WTC11 (cell line): ENCODE results near the gene DTWD2. TPM values are rescaled to one million over a fixed set of nuclear protein-coding genes. Genes with fewer than 3 reads are reported as not detected.

Source experiments
- ATAC-seq: fragments of 200-7000 bp; cut with Tn5 transposase; 2 replicates; pipeline ENCODE4 v1.10.0; 2021; ENCODE audit warnings: mild to moderate bottlenecking, moderate library complexity
- CTCF ChIA-PET: fragments of 300-600 bp; sonication (Branson Sonifier 250); formaldehyde crosslinking; loops from one replicate; lab custom pipeline; 2021; ENCODE audit warnings: antibody characterized with exemption; lab: Charles Lee
- POLR2A ChIA-PET: fragments of 350-600 bp; sonication (Branson Sonifier 250); formaldehyde crosslinking; loops from one replicate; lab custom pipeline; 2021; ENCODE audit warnings: antibody characterized with exemption; lab: Charles Lee
- DNase-seq: peaks from one replicate; pipeline ENCODE4 v3.0.0; 2021; ENCODE audit warnings: low spot score
- H3K27ac Mint-ChIP-seq: 2 replicates; pipeline ENCODE4 v1.8.0; 2021; ENCODE audit warnings: mixed read lengths
- H3K27me3 Mint-ChIP-seq: 2 replicates; pipeline ENCODE4 v1.8.0; 2021; ENCODE audit warnings: low read depth, mild to moderate bottlenecking, moderate library complexity, mixed read lengths
- H3K36me3 Mint-ChIP-seq: 2 replicates; pipeline ENCODE4 v1.8.0; 2021; ENCODE audit warnings: mixed read lengths
- H3K4me1 Mint-ChIP-seq: 2 replicates; pipeline ENCODE4 v1.8.0; 2022; ENCODE audit warnings: mixed read lengths
- H3K4me3 Mint-ChIP-seq: 2 replicates; pipeline ENCODE4 v1.8.0; 2021; ENCODE audit warnings: mild to moderate bottlenecking, moderate library complexity, mixed read lengths
- H3K9me3 Mint-ChIP-seq: 2 replicates; pipeline ENCODE4 v1.8.0; 2021; ENCODE audit warnings: mixed read lengths
- ELF4 ChIP-seq: sonication (generic); formaldehyde crosslinking; IDR thresholded peaks from 2 replicates; pipeline ENCODE4 v1.8.1; 2022; ENCODE audit warnings: low read depth, mild to moderate bottlenecking, moderate library complexity, missing genetic modification reagents
- FOXJ3 ChIP-seq: sonication (generic); formaldehyde crosslinking; IDR thresholded peaks from 2 replicates; pipeline ENCODE4 v1.9.0; 2021; ENCODE audit warnings: missing genetic modification reagents, mild to moderate bottlenecking, borderline replicate concordance
- FOXP1 ChIP-seq: sonication (generic); formaldehyde crosslinking; IDR thresholded peaks from 2 replicates; pipeline ENCODE4 v1.8.0; 2022; ENCODE audit warnings: missing genetic modification reagents, mild to moderate bottlenecking, moderate library complexity, borderline replicate concordance
- KAT7 ChIP-seq: sonication (generic); formaldehyde crosslinking; IDR thresholded peaks from 2 replicates; pipeline ENCODE4 v1.8.1; 2023; ENCODE audit warnings: missing genetic modification reagents, mild to moderate bottlenecking, borderline replicate concordance
- NR1H2 ChIP-seq: sonication (generic); formaldehyde crosslinking; IDR thresholded peaks from 2 replicates; pipeline ENCODE4 v1.9.0; 2021; ENCODE audit warnings: mild to moderate bottlenecking, moderate library complexity, missing genetic modification reagents
- NR2C2 ChIP-seq: sonication (generic); formaldehyde crosslinking; IDR thresholded peaks from 2 replicates; pipeline ENCODE4 v1.8.0; 2022; ENCODE audit warnings: mild to moderate bottlenecking, missing genetic modification reagents
- RELA ChIP-seq: sonication (generic); formaldehyde crosslinking; IDR thresholded peaks from 2 replicates; pipeline ENCODE4 v1.8.1; 2022; ENCODE audit warnings: missing genetic modification reagents, mild to moderate bottlenecking, borderline replicate concordance
- SMAD4 ChIP-seq: sonication (generic); formaldehyde crosslinking; IDR thresholded peaks from 2 replicates; pipeline ENCODE4 v1.8.0; 2022; ENCODE audit warnings: mild to moderate bottlenecking, missing genetic modification reagents
- SOX15 ChIP-seq: fragments of 250-450 bp; sonication (Bioruptor Pico); IDR thresholded peaks from 2 replicates; pipeline ENCODE4 v1.9.0; 2021; ENCODE audit warnings: mild to moderate bottlenecking
- TEAD4 ChIP-seq: sonication (generic); formaldehyde crosslinking; IDR thresholded peaks from 2 replicates; pipeline ENCODE4 v1.8.0; 2022; ENCODE audit warnings: mild to moderate bottlenecking, missing genetic modification reagents
- ZNF396 ChIP-seq: fragments of 250-450 bp; sonication (Bioruptor Pico); IDR thresholded peaks from 2 replicates; pipeline ENCODE4 v1.8.0; 2021; ENCODE audit warnings: mild to moderate bottlenecking, moderate library complexity, borderline replicate concordance
- ZNF671 ChIP-seq: fragments of 250-450 bp; sonication (Bioruptor Pico); IDR thresholded peaks from 2 replicates; pipeline ENCODE4 v1.8.0; 2021; ENCODE audit warnings: mild to moderate bottlenecking
- total RNA-seq: library from RNA; stranded (reverse); gene quantifications from 3 replicates; pipeline ENCODE4 v1.2.3, GENCODE V29; 2021
- TF ChIP-seq, protein P1 (sequence below): sonication (generic); formaldehyde crosslinking; IDR thresholded peaks from 2 replicates; pipeline ENCODE4 v1.8.1; 2023; ENCODE audit warnings: mild to moderate bottlenecking, moderate library complexity, missing genetic modification reagents
- TF ChIP-seq, protein P2 (sequence below): sonication (generic); formaldehyde crosslinking; IDR thresholded peaks from 2 replicates; pipeline ENCODE4 v1.8.1; 2023; ENCODE audit warnings: mild to moderate bottlenecking, missing genetic modification reagents, moderate library complexity
- TF ChIP-seq, protein P3 (sequence below): sonication (generic); formaldehyde crosslinking; conservative IDR thresholded peaks from 2 replicates; pipeline ENCODE4 v1.8.1; 2022; ENCODE audit warnings: mild to moderate bottlenecking, missing genetic modification reagents
- TF ChIP-seq, protein P4 (sequence below): sonication (generic); formaldehyde crosslinking; IDR thresholded peaks from 2 replicates; pipeline ENCODE4 v1.8.0; 2023; ENCODE audit warnings: missing genetic modification reagents
- TF ChIP-seq, protein P5 (sequence below): sonication (generic); formaldehyde crosslinking; IDR thresholded peaks from 2 replicates; pipeline ENCODE4 v1.8.0; 2023; ENCODE audit warnings: mild to moderate bottlenecking, missing genetic modification reagents

DTWD2 gene
- total RNA-seq, 1 experiment from 2014 or later, result 13.1 TPM

DNA sequence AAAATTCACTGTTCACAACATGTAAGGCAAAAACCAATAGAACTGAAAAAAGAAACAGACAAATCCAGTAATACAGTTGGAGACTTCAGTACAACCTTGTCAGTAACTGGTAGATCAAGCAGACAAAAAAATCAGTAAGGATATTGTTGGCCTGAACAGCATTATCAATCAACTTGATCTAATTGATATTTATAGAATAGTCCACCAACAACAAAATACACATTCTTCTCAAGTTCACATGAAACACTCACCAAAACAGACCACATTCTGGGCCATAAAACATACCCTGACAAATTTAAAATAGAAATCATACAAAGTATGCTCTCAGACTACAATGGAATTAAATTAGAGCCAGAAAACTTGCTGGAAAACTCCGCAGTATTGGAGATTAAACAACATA, 56.8 kb downstream of the DTWD2 start:
- no peak for DNase-seq
- H3K9me3 Mint-ChIP-seq, result peaks cover 25% of the 10 kb centered on the region
- H3K4me1 Mint-ChIP-seq, result peaks cover 35% of the 10 kb centered on the region
- H3K4me3 Mint-ChIP-seq, result no peak overlapping the region
- H3K27me3 Mint-ChIP-seq, result no peaks in the 10 kb centered on the region
- H3K36me3 Mint-ChIP-seq, result peaks cover 34% of the 10 kb centered on the region
- no peak overlapping the region for H3K27ac Mint-ChIP-seq
- CTCF ChIA-PET, result no interaction called here
- POLR2A ChIA-PET, result no interaction called here
- no peak for TF ChIP-seq KAT7 (CRISPR knock-in tag)
- no peak for TF ChIP-seq RELA
- TF ChIP-seq, protein P1, sequence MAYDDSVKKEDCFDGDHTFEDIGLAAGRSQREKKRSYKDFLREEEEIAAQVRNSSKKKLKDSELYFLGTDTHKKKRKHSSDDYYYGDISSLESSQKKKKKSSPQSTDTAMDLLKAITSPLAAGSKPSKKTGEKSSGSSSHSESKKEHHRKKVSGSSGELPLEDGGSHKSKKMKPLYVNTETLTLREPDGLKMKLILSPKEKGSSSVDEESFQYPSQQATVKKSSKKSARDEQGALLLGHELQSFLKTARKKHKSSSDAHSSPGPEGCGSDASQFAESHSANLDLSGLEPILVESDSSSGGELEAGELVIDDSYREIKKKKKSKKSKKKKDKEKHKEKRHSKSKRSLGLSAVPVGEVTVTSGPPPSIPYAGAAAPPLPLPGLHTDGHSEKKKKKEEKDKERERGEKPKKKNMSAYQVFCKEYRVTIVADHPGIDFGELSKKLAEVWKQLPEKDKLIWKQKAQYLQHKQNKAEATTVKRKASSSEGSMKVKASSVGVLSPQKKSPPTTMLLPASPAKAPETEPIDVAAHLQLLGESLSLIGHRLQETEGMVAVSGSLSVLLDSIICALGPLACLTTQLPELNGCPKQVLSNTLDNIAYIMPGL, result no peak
- no peak for TF ChIP-seq NR1H2
- TF ChIP-seq, protein P2, sequence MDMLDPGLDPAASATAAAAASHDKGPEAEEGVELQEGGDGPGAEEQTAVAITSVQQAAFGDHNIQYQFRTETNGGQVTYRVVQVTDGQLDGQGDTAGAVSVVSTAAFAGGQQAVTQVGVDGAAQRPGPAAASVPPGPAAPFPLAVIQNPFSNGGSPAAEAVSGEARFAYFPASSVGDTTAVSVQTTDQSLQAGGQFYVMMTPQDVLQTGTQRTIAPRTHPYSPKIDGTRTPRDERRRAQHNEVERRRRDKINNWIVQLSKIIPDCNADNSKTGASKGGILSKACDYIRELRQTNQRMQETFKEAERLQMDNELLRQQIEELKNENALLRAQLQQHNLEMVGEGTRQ, result no peak
- TF ChIP-seq SMAD4 (CRISPR knock-in tag), result no peak
- TF ChIP-seq, protein P3, sequence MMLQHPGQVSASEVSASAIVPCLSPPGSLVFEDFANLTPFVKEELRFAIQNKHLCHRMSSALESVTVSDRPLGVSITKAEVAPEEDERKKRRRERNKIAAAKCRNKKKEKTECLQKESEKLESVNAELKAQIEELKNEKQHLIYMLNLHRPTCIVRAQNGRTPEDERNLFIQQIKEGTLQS (CRISPR knock-in tag), result no peak
- no peak for TF ChIP-seq TEAD4 (CRISPR knock-in tag)
- TF ChIP-seq FOXJ3 (CRISPR knock-in tag), result no peak
- TF ChIP-seq, all 79 proteins: peak for 0
- no peak for ATAC-seq

DNA sequence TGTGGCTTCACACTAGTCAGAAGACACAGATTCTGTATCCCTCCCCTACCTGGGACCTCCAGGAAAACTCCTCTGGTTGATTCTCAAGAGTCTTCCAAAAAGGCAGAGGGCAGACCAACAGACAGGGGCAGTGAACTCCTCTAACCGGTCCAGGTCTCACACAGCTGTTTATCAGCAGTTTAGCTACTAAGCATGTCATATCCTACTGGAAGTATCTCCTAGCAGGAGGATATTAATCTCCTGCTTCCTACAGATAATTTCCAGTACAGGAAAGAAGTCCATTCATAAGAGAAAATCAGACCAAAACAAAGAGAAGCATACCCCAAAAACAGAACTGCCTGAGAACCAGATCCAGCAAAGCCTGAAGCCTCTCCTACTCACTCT, 64.3 kb downstream of the DTWD2 start:
- CTCF ChIA-PET, result no interaction called here
- DNase-seq (no peak), ATAC-seq (peak; percentile 50)
- TF ChIP-seq NR2C2 (CRISPR knock-in tag), result no peak
- no peak for TF ChIP-seq SOX15 (CRISPR knock-in tag)
- TF ChIP-seq, protein P2, result no peak
- no peak for TF ChIP-seq ELF4 (CRISPR knock-in tag)
- no peak for TF ChIP-seq FOXP1
- TF ChIP-seq, protein P4, sequence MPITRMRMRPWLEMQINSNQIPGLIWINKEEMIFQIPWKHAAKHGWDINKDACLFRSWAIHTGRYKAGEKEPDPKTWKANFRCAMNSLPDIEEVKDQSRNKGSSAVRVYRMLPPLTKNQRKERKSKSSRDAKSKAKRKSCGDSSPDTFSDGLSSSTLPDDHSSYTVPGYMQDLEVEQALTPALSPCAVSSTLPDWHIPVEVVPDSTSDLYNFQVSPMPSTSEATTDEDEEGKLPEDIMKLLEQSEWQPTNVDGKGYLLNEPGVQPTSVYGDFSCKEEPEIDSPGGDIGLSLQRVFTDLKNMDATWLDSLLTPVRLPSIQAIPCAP (CRISPR knock-in tag), result no peak
- no peak for TF ChIP-seq ZNF396 (CRISPR knock-in tag)
- no peak for TF ChIP-seq ZNF671 (CRISPR knock-in tag)
- TF ChIP-seq, protein P5, sequence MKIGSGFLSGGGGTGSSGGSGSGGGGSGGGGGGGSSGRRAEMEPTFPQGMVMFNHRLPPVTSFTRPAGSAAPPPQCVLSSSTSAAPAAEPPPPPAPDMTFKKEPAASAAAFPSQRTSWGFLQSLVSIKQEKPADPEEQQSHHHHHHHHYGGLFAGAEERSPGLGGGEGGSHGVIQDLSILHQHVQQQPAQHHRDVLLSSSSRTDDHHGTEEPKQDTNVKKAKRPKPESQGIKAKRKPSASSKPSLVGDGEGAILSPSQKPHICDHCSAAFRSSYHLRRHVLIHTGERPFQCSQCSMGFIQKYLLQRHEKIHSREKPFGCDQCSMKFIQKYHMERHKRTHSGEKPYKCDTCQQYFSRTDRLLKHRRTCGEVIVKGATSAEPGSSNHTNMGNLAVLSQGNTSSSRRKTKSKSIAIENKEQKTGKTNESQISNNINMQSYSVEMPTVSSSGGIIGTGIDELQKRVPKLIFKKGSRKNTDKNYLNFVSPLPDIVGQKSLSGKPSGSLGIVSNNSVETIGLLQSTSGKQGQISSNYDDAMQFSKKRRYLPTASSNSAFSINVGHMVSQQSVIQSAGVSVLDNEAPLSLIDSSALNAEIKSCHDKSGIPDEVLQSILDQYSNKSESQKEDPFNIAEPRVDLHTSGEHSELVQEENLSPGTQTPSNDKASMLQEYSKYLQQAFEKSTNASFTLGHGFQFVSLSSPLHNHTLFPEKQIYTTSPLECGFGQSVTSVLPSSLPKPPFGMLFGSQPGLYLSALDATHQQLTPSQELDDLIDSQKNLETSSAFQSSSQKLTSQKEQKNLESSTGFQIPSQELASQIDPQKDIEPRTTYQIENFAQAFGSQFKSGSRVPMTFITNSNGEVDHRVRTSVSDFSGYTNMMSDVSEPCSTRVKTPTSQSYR (CRISPR knock-in tag), result no peak
- H3K4me1 Mint-ChIP-seq, result peaks cover 43% of the 10 kb centered on the region
- POLR2A ChIA-PET, result no interaction called here
- no peaks in the 10 kb centered on the region for H3K27me3 Mint-ChIP-seq
- no peak overlapping the region for H3K4me3 Mint-ChIP-seq
- H3K27ac Mint-ChIP-seq, result peak overlapping the region; percentile 90
- H3K36me3 Mint-ChIP-seq, result peaks cover 13% of the 10 kb centered on the region
- no peaks in the 10 kb centered on the region for H3K9me3 Mint-ChIP-seq
